ENCODE data around the gene LMAN1.

DNA sequence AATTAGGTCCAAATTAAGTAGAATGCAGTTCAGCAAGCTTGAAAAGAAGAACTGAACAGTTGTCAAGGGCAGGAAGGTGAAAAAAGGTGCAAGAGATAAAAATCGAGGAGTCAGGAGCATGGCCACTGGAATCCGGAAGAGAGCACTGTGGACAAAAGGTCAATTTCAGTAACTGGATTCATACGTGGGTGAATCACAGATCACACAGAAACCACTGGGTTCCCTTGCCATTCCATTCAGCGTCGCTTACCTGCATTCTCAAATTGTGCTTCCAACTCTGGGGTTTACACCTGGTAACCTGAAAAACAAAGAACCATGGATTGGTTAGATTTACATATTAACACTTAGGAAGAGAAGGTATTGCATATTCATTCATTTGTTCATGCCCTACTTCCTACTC lies 21.6 kb upstream of the LMAN1 start:
- TF ChIP-seq RAD21 (IDR thresholded peaks at IDR 0.05; ENCODE audit: insufficient read depth, low read depth, low read length) (no peak), CHD1 (IDR thresholded peaks at IDR 0.05; ENCODE audit: low read depth, low read length) (no peak), ZNF207 (IDR thresholded peaks at IDR 0.05; ENCODE audit: borderline replicate concordance) (no peak), EZH2 (IDR thresholded peaks at IDR 0.05; ENCODE audit: borderline replicate concordance, control insufficient read depth, low read depth, low read length) (no peak), TAF1 (IDR thresholded peaks at IDR 0.05; ENCODE audit: borderline replicate concordance, low read depth, low read length) (no peak), PML (IDR thresholded peaks at IDR 0.05; ENCODE audit: low read length) (no peak), MXI1 (IDR thresholded peaks at IDR 0.05; ENCODE audit: low read depth, low read length) (no peak), ZNF274 (IDR thresholded peaks at IDR 0.05; ENCODE audit: insufficient read depth, insufficient read length) (no peak), POLR2A (IDR thresholded peaks at IDR 0.05; ENCODE audit: low read depth, low read length) (no peak), USF2 (IDR thresholded peaks at IDR 0.05; ENCODE audit: borderline replicate concordance, low read depth, low read length) (no peak), ZBED1 (IDR thresholded peaks at IDR 0.05; ENCODE audit: borderline replicate concordance) (no peak)
- TF ChIP-seq, protein P1, sequence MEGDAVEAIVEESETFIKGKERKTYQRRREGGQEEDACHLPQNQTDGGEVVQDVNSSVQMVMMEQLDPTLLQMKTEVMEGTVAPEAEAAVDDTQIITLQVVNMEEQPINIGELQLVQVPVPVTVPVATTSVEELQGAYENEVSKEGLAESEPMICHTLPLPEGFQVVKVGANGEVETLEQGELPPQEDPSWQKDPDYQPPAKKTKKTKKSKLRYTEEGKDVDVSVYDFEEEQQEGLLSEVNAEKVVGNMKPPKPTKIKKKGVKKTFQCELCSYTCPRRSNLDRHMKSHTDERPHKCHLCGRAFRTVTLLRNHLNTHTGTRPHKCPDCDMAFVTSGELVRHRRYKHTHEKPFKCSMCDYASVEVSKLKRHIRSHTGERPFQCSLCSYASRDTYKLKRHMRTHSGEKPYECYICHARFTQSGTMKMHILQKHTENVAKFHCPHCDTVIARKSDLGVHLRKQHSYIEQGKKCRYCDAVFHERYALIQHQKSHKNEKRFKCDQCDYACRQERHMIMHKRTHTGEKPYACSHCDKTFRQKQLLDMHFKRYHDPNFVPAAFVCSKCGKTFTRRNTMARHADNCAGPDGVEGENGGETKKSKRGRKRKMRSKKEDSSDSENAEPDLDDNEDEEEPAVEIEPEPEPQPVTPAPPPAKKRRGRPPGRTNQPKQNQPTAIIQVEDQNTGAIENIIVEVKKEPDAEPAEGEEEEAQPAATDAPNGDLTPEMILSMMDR (IDR thresholded peaks at IDR 0.05 in 2 of 3, conservative IDR thresholded peaks at IDR 0.05 in 1 of 3; ENCODE audit: control insufficient read depth in 2 of 3, extremely low read depth in 1 of 3, insufficient read depth in 1 of 3, low read depth in 3 of 3, low read length in 3 of 3) = no peak

Data from GM12878 (cell line).